H9 (cell line): ENCODE data around the gene CREG1. TPM values are rescaled to one million over a fixed set of nuclear protein-coding genes. Genes with fewer than 3 reads are reported as not detected.

Experiments used
- DNase-seq: peaks from one replicate; pipeline ENCODE4 v3.0.0-alpha.2; 2017
- H2AFZ ChIP-seq: one replicate; pipeline ENCODE4 v1.6.1; 2013; ENCODE audit warnings: mild to moderate bottlenecking, low read length, control low read depth, moderate library complexity
- H2AK5ac ChIP-seq: 2 replicates; pipeline ENCODE4 v1.6.1; 2013; ENCODE audit warnings: low read length, control low read depth, mixed read lengths; ENCODE audit not compliant: insufficient read length
- H2BK120ac ChIP-seq: one replicate; pipeline ENCODE4 v1.6.1; 2013; ENCODE audit warnings: low read depth, mild to moderate bottlenecking, low read length, control low read depth, inconsistent platforms; ENCODE audit not compliant: poor library complexity, severe bottlenecking
- H2BK12ac ChIP-seq: 2 replicates; pipeline ENCODE4 v1.6.1; 2013; ENCODE audit warnings: low read length, control low read depth, mixed read lengths, low read depth; ENCODE audit not compliant: insufficient read length
- H2BK15ac ChIP-seq: 2 replicates; pipeline ENCODE4 v1.6.1; 2013; ENCODE audit warnings: low read depth, low read length, control low read depth
- H2BK20ac ChIP-seq: one replicate; pipeline ENCODE4 v1.6.1; 2013; ENCODE audit warnings: low read depth, mild to moderate bottlenecking, low read length, control low read depth, inconsistent platforms; ENCODE audit not compliant: poor library complexity, severe bottlenecking
- H2BK5ac ChIP-seq: 2 replicates; pipeline ENCODE4 v1.6.1; 2013; ENCODE audit warnings: low read length, control low read depth, mixed read lengths; ENCODE audit not compliant: insufficient read length
- H3K14ac ChIP-seq: 2 replicates; pipeline ENCODE4 v1.6.1; 2013; ENCODE audit warnings: low read length, control low read depth; ENCODE audit not compliant: insufficient read depth
- H3K18ac ChIP-seq: 2 replicates; pipeline ENCODE4 v1.6.1; 2013; ENCODE audit warnings: low read depth, mild to moderate bottlenecking, mixed read lengths, low read length, control low read depth; ENCODE audit not compliant: insufficient read length
- H3K23ac ChIP-seq: 2 replicates; pipeline ENCODE4 v1.6.1; 2013; ENCODE audit warnings: low read length, control low read depth, mixed read lengths, low read depth; ENCODE audit not compliant: insufficient read length
- H3K23me2 ChIP-seq: 2 replicates; pipeline ENCODE4 v1.6.1; 2013; ENCODE audit warnings: low read depth, mild to moderate bottlenecking, mixed read lengths, low read length, control low read depth; ENCODE audit not compliant: insufficient read length, poor library complexity, severe bottlenecking
- H3K27ac ChIP-seq: 2 replicates; pipeline ENCODE4 v1.5.1; 2013; ENCODE audit warnings: low read length, control low read depth, mixed read lengths, low read depth; ENCODE audit not compliant: insufficient read length
- H3K27me3 ChIP-seq: 2 replicates; pipeline ENCODE4 v1.6.1; 2013; ENCODE audit warnings: low read length, control low read depth, inconsistent platforms; ENCODE audit not compliant: insufficient read depth
- H3K4ac ChIP-seq: 2 replicates; pipeline ENCODE4 v1.6.1; 2013; ENCODE audit warnings: low read depth, mild to moderate bottlenecking, control low read depth, inconsistent platforms, low read length, moderate library complexity
- H3K4me1 ChIP-seq: 2 replicates; pipeline ENCODE4 v1.6.1; 2013; ENCODE audit warnings: low read length, control low read depth, inconsistent platforms; ENCODE audit not compliant: insufficient read depth
- H3K4me2 ChIP-seq: 2 replicates; pipeline ENCODE4 v1.6.1; 2013; ENCODE audit warnings: low read length, control low read depth, mixed read lengths; ENCODE audit not compliant: insufficient read length, insufficient read depth
- H3K56ac ChIP-seq: 2 replicates; pipeline ENCODE4 v1.6.1; 2013; ENCODE audit warnings: low read depth, mild to moderate bottlenecking, mixed read lengths, low read length, control low read depth; ENCODE audit not compliant: insufficient read length
- H3K79me1 ChIP-seq: 2 replicates; pipeline ENCODE4 v1.6.1; 2013; ENCODE audit warnings: low read depth, mild to moderate bottlenecking, moderate library complexity, low read length, control low read depth, inconsistent platforms; ENCODE audit not compliant: insufficient read depth, poor library complexity, severe bottlenecking
- H3K79me2 ChIP-seq: 2 replicates; pipeline ENCODE4 v1.6.1; 2013; ENCODE audit warnings: low read length, control low read depth, inconsistent platforms; ENCODE audit not compliant: insufficient read depth
- H3K9ac ChIP-seq: 2 replicates; pipeline ENCODE4 v1.6.1; 2013; ENCODE audit warnings: low read length, control low read depth, mixed read lengths; ENCODE audit not compliant: insufficient read length; ENCODE audit errors: extremely low read depth
- H3K9me3 ChIP-seq: one replicate; pipeline ENCODE4 v1.6.1; 2013; ENCODE audit warnings: low read depth, low read length, inconsistent platforms; ENCODE audit not compliant: control insufficient read depth
- H3T11ph ChIP-seq: one replicate; pipeline ENCODE4 v1.6.1; 2013; ENCODE audit warnings: mild to moderate bottlenecking, low read length, control low read depth, inconsistent platforms
- H4K20me1 ChIP-seq: one replicate; pipeline ENCODE4 v1.6.1; 2013; ENCODE audit not compliant: control insufficient read depth, insufficient read length, insufficient read depth
- H4K5ac ChIP-seq: 2 replicates; pipeline ENCODE4 v1.6.1; 2013; ENCODE audit warnings: low read depth, mild to moderate bottlenecking, mixed read lengths, low read length, control low read depth; ENCODE audit not compliant: insufficient read length
- H4K8ac ChIP-seq: replicated peaks from 2 replicates; pipeline ENCODE4 v1.6.1; 2013; ENCODE audit warnings: low read length, control low read depth, mixed read lengths, low read depth; ENCODE audit not compliant: insufficient read length
- H4K91ac ChIP-seq: 2 replicates; pipeline ENCODE4 v1.6.1; 2013; ENCODE audit warnings: low read depth, mild to moderate bottlenecking, moderate library complexity, mixed read lengths, low read length, control low read depth; ENCODE audit not compliant: insufficient read length
- H3K27ac Mint-ChIP-seq, 3 experiments: 2 replicates in 2 of 3; 3 replicates in 1 of 3; pipeline ENCODE4 v1.8.0; 2020 to 2021; ENCODE audit warnings: mixed read lengths in 3 of 3, mild to moderate bottlenecking in 1 of 3, moderate library complexity in 1 of 3
- H3K27me3 Mint-ChIP-seq: 2 replicates; pipeline ENCODE4 v1.8.0; 2021; ENCODE audit warnings: low read depth, mild to moderate bottlenecking, moderate library complexity, mixed read lengths
- H3K36me3 Mint-ChIP-seq, 3 experiments: 2 replicates in 2 of 3; 3 replicates in 1 of 3; pipeline ENCODE4 v1.8.0; 2020 to 2021; ENCODE audit warnings: low read depth in 3 of 3, mixed read lengths in 3 of 3; ENCODE audit not compliant: insufficient read depth in 1 of 3
- H3K4me1 Mint-ChIP-seq, 2 experiments: 2 replicates each; pipeline ENCODE4 v1.8.0; 2020; ENCODE audit warnings: mixed read lengths in 2 of 2
- H3K4me3 Mint-ChIP-seq, 2 experiments: 2 replicates in 1 of 2; 3 replicates in 1 of 2; pipeline ENCODE4 v1.8.0; 2020 to 2021; ENCODE audit warnings: mild to moderate bottlenecking in 2 of 2, mixed read lengths in 2 of 2, moderate library complexity in 1 of 2
- H3K9me3 Mint-ChIP-seq, 2 experiments: 2 replicates in 1 of 2; 3 replicates in 1 of 2; pipeline ENCODE4 v1.8.0; 2020; ENCODE audit warnings: mild to moderate bottlenecking in 2 of 2, mixed read lengths in 2 of 2, moderate library complexity in 1 of 2
- CTCF ChIP-seq: fragments of 200-600 bp; sonication (generic); conservative IDR thresholded peaks from 3 replicates; pipeline ENCODE4 v1.8.0; 2021; ENCODE audit warnings: antibody characterized with exemption, mild to moderate bottlenecking
- WGBS: extraction: QIAGEN DNeasy Blood & Tissue Kit; methylation state at CpG from one replicate; pipeline ENCODE4 v1.1.7; 2013; ENCODE audit warnings: missing lambda C conversion rate, low lambda C conversion rate, mixed read lengths; ENCODE audit not compliant: insufficient read length; ENCODE audit errors: extremely low coverage; 5-methylcytosine and 5-hydroxymethylcytosine counted together
- total RNA-seq: library from RNA; stranded (reverse); gene quantifications from 2 replicates; pipeline ENCODE4 v1.2.1, GENCODE V29; 2021

The CREG1 gene
- total RNA-seq, 1 experiment from 2014 or later, result 19.8 TPM

- Histone ChIP-seq H2AFZ (no peak overlapping the region), H4K8ac (no peak overlapping the region), H4K5ac (no peak overlapping the region), H3K14ac (no peak overlapping the region), H2BK15ac (no peak overlapping the region), H3K23me2 (no peaks in the 10 kb centered on the region), H2BK120ac (no peak overlapping the region), H3K9me3 (no peaks in the 10 kb centered on the region), H2BK12ac (no peak overlapping the region), H3K9ac (no peak overlapping the region), H2BK5ac (no peak overlapping the region), H3K56ac (no peak overlapping the region), H3K23ac (no peak overlapping the region), H4K20me1 (no peaks in the 10 kb centered on the region), H3K79me2 (no peaks in the 10 kb centered on the region), H3K4me2 (no peak overlapping the region), H3T11ph (no peak overlapping the region), H3K4me1 (no peaks in the 10 kb centered on the region), H3K79me1 (no peaks in the 10 kb centered on the region), H3K27ac (no peak overlapping the region), H3K18ac (no peak overlapping the region), H2AK5ac (no peak overlapping the region), H3K27me3 (no peaks in the 10 kb centered on the region), H3K4ac (no peak overlapping the region), H2BK20ac (no peak overlapping the region), H4K91ac (no peak overlapping the region)
- Mint-ChIP-seq H3K4me3 (no peak overlapping the region), H3K4me1 (no peaks in the 10 kb centered on the region), H3K27me3 (peaks cover 8% of the 10 kb centered on the region), H3K36me3 (no peaks in the 10 kb centered on the region), H3K27ac (no peak overlapping the region), H3K9me3 (no peaks in the 10 kb centered on the region)
- no peak for TF ChIP-seq CTCF
- no peak for DNase-seq
- no CpG with 5 or more reads among the region's 6 CpGs for WGBS
Measured at GRCh38 chr1:167532964-167533824, 20.4 kb downstream of the CREG1 start.
